ENCODE measurements around the gene TLNRD1.

DNA sequence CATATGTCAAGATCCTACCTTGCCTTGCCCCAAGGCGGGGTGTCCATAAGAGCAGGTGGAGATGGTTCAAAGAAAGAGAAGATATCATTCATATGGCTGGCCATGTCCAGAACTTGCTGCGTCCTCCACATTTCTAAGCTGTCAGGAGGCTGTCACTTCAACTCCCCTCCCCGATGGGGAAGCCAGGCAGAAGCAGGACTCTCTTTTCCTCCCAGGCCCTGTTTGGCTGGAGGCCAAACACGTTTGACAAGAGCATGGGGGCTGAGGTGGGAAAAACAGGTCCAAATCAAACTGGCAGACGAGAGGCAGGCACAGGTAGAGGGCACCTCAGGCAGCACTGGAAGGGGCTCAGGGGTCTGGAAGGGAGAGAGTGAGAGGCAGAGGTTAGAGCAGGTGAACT lies 48.8 kb upstream of the TLNRD1 start:
- TF ChIP-seq, protein P1, sequence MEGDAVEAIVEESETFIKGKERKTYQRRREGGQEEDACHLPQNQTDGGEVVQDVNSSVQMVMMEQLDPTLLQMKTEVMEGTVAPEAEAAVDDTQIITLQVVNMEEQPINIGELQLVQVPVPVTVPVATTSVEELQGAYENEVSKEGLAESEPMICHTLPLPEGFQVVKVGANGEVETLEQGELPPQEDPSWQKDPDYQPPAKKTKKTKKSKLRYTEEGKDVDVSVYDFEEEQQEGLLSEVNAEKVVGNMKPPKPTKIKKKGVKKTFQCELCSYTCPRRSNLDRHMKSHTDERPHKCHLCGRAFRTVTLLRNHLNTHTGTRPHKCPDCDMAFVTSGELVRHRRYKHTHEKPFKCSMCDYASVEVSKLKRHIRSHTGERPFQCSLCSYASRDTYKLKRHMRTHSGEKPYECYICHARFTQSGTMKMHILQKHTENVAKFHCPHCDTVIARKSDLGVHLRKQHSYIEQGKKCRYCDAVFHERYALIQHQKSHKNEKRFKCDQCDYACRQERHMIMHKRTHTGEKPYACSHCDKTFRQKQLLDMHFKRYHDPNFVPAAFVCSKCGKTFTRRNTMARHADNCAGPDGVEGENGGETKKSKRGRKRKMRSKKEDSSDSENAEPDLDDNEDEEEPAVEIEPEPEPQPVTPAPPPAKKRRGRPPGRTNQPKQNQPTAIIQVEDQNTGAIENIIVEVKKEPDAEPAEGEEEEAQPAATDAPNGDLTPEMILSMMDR (IDR thresholded peaks at IDR 0.05) = no peak
- TF ChIP-seq POLR2AphosphoS5 (IDR thresholded peaks at IDR 0.05; ENCODE audit: low read depth, low read length) (no peak), TCF7L2 (IDR thresholded peaks at IDR 0.05; ENCODE audit: low read depth, low read length) (no peak)
- TF ChIP-seq, protein P2, sequence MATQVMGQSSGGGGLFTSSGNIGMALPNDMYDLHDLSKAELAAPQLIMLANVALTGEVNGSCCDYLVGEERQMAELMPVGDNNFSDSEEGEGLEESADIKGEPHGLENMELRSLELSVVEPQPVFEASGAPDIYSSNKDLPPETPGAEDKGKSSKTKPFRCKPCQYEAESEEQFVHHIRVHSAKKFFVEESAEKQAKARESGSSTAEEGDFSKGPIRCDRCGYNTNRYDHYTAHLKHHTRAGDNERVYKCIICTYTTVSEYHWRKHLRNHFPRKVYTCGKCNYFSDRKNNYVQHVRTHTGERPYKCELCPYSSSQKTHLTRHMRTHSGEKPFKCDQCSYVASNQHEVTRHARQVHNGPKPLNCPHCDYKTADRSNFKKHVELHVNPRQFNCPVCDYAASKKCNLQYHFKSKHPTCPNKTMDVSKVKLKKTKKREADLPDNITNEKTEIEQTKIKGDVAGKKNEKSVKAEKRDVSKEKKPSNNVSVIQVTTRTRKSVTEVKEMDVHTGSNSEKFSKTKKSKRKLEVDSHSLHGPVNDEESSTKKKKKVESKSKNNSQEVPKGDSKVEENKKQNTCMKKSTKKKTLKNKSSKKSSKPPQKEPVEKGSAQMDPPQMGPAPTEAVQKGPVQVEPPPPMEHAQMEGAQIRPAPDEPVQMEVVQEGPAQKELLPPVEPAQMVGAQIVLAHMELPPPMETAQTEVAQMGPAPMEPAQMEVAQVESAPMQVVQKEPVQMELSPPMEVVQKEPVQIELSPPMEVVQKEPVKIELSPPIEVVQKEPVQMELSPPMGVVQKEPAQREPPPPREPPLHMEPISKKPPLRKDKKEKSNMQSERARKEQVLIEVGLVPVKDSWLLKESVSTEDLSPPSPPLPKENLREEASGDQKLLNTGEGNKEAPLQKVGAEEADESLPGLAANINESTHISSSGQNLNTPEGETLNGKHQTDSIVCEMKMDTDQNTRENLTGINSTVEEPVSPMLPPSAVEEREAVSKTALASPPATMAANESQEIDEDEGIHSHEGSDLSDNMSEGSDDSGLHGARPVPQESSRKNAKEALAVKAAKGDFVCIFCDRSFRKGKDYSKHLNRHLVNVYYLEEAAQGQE (IDR thresholded peaks at IDR 0.05; ENCODE audit: insufficient read depth in 1 of 2, low read depth in 2 of 2, low read length in 1 of 2) = no peak
